HepG2 (cell line): ENCODE measurements around the gene TPM3.

Experiments
- MAFK ChIP-seq, 2 experiments: IDR thresholded peaks in 1 of 2; conservative IDR thresholded peaks in 1 of 2; 2 replicates each; pipeline ENCODE4 v1.6.1; 2011; ENCODE audit warnings: improper control_type of control experiment in 2 of 2, low read length in 2 of 2
- ZBTB37 ChIP-seq: sonication (generic); formaldehyde crosslinking; IDR thresholded peaks from 2 replicates; pipeline ENCODE4 v1.4.0; 2020; ENCODE audit warnings: mild to moderate bottlenecking, missing genetic modification reagents
- ZNF292 ChIP-seq: sonication (generic); formaldehyde crosslinking; IDR thresholded peaks from 2 replicates; pipeline ENCODE4 v1.8.1; 2022; ENCODE audit warnings: mild to moderate bottlenecking, low read depth, missing genetic modification reagents, borderline replicate concordance

DNA sequence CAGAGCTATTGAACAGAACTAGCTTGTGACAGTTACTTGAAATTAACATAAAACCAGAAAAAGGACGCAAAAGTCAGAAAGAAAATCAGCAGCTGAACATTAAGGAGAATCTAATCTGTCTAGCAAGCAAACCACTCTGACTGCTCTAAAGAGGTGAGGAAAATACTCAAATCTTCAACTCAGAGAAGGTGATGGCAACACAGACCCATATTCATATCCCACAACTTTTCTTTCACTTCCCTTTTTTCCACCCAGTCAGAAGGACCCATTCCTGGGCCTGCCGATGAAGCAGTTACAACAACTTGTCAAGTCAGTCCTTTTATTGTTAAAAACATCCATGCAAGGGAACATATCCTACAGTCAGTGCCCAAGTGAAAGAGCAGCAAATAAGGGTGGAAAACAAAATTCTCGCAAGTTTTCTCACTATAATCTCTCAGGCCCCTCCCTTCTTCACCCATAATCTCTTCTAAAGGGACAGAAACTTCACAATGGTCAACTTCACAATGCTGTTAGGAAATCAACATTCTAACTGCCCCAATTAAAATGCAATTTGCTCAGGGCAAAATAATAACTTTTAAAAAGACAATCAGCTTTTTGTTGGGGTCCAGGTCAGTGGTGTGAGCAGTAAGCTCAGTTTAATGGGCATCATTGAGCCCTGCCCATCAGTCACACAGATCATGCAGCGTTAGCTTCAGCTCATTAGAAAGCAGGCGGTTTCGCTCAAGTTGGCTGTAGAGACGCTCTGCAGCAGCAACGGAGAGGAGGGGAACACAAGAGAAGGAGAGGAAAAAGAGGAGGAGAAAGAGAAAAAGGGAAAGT lies 33.4 kb downstream of the TPM3 start:
- TF ChIP-seq ZBTB37 (CRISPR knock-in tag) (no peak), ZNF292 (CRISPR knock-in tag) (no peak), MAFK (conservative IDR thresholded peaks at IDR 0.05 in 1 of 2, IDR thresholded peaks at IDR 0.05 in 1 of 2; ENCODE audit: low read length in 2 of 2) (no peak)
